ENCODE measurements around the gene ALDOA.

GRCh38 chr16:30054959-30055553 is 10.5 kb upstream of the ALDOA start:
- TF ChIP-seq POLR2A (IDR thresholded peaks at IDR 0.05) = no peak
- no peak for TF ChIP-seq POLR2AphosphoS5 (IDR thresholded peaks at IDR 0.05; ENCODE audit: insufficient read depth in 1 of 2, low read depth in 1 of 2)
- TF ChIP-seq, protein P1, sequence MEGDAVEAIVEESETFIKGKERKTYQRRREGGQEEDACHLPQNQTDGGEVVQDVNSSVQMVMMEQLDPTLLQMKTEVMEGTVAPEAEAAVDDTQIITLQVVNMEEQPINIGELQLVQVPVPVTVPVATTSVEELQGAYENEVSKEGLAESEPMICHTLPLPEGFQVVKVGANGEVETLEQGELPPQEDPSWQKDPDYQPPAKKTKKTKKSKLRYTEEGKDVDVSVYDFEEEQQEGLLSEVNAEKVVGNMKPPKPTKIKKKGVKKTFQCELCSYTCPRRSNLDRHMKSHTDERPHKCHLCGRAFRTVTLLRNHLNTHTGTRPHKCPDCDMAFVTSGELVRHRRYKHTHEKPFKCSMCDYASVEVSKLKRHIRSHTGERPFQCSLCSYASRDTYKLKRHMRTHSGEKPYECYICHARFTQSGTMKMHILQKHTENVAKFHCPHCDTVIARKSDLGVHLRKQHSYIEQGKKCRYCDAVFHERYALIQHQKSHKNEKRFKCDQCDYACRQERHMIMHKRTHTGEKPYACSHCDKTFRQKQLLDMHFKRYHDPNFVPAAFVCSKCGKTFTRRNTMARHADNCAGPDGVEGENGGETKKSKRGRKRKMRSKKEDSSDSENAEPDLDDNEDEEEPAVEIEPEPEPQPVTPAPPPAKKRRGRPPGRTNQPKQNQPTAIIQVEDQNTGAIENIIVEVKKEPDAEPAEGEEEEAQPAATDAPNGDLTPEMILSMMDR (IDR thresholded peaks at IDR 0.05) = peak in 1 of 3 experiments; percentile 23

Measured in vagina (tissue), 2 donors.